22Rv1 (cell line): ENCODE measurements around the gene CPXM1.
"Not testable (repeated sequence)": the region's sequence is repeated elsewhere in the genome, so short reads cannot be mapped to it uniquely, and the experiment has no call there.

Source experiments
- H3K27ac ChIP-seq: fragments of 450-650 bp; 2 replicates; pipeline ENCODE4 v1.5.1; 2017
- CTCF ChIP-seq: fragments of 450-650 bp; IDR thresholded peaks from 2 replicates; pipeline ENCODE4 v1.5.1; 2017; ENCODE audit warnings: mild to moderate bottlenecking
- ZFX ChIP-seq: fragments of 450-650 bp; IDR thresholded peaks from 2 replicates; pipeline ENCODE4 v1.6.1; 2017; ENCODE audit warnings: antibody characterized with exemption, borderline replicate concordance

Gene CPXM1

GRCh38 chr20:2815242-2815900 lies 14.9 kb upstream of the CPXM1 start:
- no peak overlapping the region for H3K27ac ChIP-seq
- TF ChIP-seq CTCF (no peak), ZFX (no peak)

- TF ChIP-seq ZFX: no peak
- TF ChIP-seq CTCF: no peak
- no peak within 1 kb of the TSS for H3K27ac ChIP-seq
These were observed 14.2 kb upstream of the CPXM1 start, which contains the start of gene C20orf141 for GRCh38 chr20:2814587-2815051. Gene C20orf141, plus strand, starts transcription at chr20:2814987. Its CDS starts 198 bp downstream, at chr20:2815185.

- TF ChIP-seq CTCF (no peak), ZFX (no peak)
- no peak overlapping the region for H3K27ac ChIP-seq
These were observed 13.6 kb upstream of the CPXM1 start for GRCh38 chr20:2814076-2814475.

DNA sequence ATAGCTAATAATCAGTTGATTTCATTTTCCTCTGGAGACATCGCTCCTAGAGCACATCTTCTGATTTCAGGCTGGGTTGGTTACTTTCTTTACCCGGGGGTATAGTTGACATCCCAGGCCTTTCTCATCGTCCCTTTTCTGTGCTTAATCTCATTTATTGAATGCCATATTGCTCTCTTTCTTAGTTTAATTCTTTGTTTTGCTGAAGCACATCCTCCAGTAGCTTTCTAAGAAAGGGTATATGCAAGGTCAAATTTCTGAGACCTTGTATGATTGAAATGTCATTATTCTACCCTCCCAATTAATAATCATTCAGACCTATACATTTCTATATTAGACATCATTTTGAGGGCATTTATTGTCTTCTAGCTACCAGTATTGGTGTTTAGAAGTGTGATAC lies 11.8 kb upstream of the CPXM1 start:
- no peak overlapping the region for H3K27ac ChIP-seq
- no peak for TF ChIP-seq CTCF
- TF ChIP-seq ZFX: no peak

GRCh38 chr20:2809690-2810089 lies 9.3 kb upstream of the CPXM1 start:
- H3K27ac ChIP-seq: no peak overlapping the region
- no peak for TF ChIP-seq CTCF
- TF ChIP-seq ZFX: no peak

GRCh38 chr20:2807929-2808328 lies 7.5 kb upstream of the CPXM1 start:
- H3K27ac ChIP-seq: not testable (repeated sequence)

DNA sequence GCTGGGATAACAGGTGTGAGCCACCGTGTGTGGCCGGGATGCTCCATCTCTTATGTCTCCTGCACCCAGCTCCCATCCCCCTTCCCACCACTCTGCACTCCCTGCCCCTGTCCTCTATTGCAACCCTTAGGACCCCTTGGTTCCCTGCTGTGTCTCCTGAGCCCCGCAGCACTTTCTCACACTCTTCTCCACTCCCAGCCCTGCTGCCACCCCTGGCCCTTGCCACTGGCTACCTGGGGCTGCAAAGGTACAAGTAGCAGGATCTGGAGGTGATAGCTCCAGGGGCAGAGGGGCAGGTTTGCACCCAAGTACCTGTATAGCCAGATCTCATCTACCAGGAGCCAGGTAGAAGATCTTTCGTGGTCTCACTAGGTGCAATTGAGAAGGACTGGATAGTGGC lies 6.6 kb upstream of the CPXM1 start:
- TF ChIP-seq CTCF: no peak
- no peak for TF ChIP-seq ZFX
- no peak overlapping the region for H3K27ac ChIP-seq

DNA sequence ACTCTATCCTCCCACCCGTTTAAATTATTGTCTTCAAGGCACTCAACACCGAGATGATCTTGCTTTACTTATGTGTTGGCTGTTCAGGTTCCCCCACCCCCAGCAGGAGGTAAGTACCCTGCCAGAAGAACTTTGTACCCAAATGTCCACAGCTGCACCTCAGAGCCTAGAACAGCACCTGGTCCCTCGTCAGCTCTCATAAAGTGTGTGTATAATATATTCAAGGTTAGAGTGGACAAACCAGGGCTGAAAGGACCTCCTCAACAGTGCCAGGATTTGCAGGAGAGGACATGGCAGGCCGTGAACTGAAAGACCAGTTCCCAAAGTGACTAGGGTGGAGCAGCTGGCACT lies 5.9 kb upstream of the CPXM1 start:
- TF ChIP-seq ZFX (no peak), CTCF (no peak)
- no peak overlapping the region for H3K27ac ChIP-seq
